H1 (cell line): ENCODE results near the gene MEF2C.

Experiments
- CTCF ChIP-seq, 3 experiments: IDR thresholded peaks; 1 replicate in 2 of 3; 2 replicates in 1 of 3; pipeline versions ENCODE4 v1.5.1 to v1.6.1; 2011; ENCODE audit warnings: low read length in 3 of 3, mild to moderate bottlenecking in 3 of 3, inconsistent platforms in 2 of 3, low read depth in 1 of 3, moderate library complexity in 1 of 3; ENCODE audit not compliant: insufficient read depth in 1 of 3; ENCODE audit errors: control extremely low read depth in 1 of 3
- GTF2F1 ChIP-seq: IDR thresholded peaks from 2 replicates; pipeline ENCODE4 v1.6.1; 2012; ENCODE audit warnings: low read depth, low read length, improper control_type of control experiment, borderline replicate concordance
- POLR2A ChIP-seq, 2 experiments: IDR thresholded peaks; 1 replicate in 1 of 2; 2 replicates in 1 of 2; pipeline ENCODE4 v1.6.1; 2011; ENCODE audit warnings: low read depth in 2 of 2, low read length in 2 of 2, mild to moderate bottlenecking in 2 of 2; ENCODE audit errors: control extremely low read depth in 1 of 2
- RAD21 ChIP-seq, 2 experiments: IDR thresholded peaks in 1 of 2; conservative IDR thresholded peaks in 1 of 2; 2 replicates each; pipeline ENCODE4 v1.6.1; 2011; ENCODE audit warnings: low read depth in 2 of 2, low read length in 2 of 2, improper control_type of control experiment in 1 of 2, inconsistent platforms in 1 of 2, mild to moderate bottlenecking in 1 of 2, moderate library complexity in 1 of 2

- TF ChIP-seq CTCF (IDR thresholded peaks at IDR 0.05; ENCODE audit: control extremely low read depth in 1 of 3, insufficient read depth in 1 of 3, low read depth in 1 of 3, low read length in 3 of 3) (no peak), RAD21 (IDR thresholded peaks at IDR 0.05 in 1 of 2, conservative IDR thresholded peaks at IDR 0.05 in 1 of 2; ENCODE audit: low read depth in 2 of 2, low read length in 2 of 2) (no peak), GTF2F1 (no peak), POLR2A (IDR thresholded peaks at IDR 0.05; ENCODE audit: control extremely low read depth in 1 of 2, low read depth in 2 of 2, low read length in 2 of 2) (no peak)
Measured at GRCh38 chr5:88840495-88840894, 42.5 kb downstream of the MEF2C start.
